ENCODE results near the gene AEBP1. TPM values are rescaled to one million over a fixed set of nuclear protein-coding genes. Genes with fewer than 3 reads are reported as not detected.

Gene AEBP1
- total and polyA plus RNA-seq, 2 experiments from 2014 or later: 15.1 to 42.0 TPM

GRCh38 chr7:44081266-44081748 lies 22.8 kb upstream of the AEBP1 start:
- Mint-ChIP-seq H3K4me3 (peak overlapping the region; percentile 80), H3K27me3 (ENCODE audit: insufficient read depth, low read depth, poor library complexity) (peaks cover 29% of the 10 kb centered on the region), H3K36me3 (ENCODE audit: low read depth) (peaks cover 25% of the 10 kb centered on the region), H3K4me1 (peaks cover 17% of the 10 kb centered on the region), H3K27ac (no peak overlapping the region), H3K9me3 (no peaks in the 10 kb centered on the region)
- Histone ChIP-seq H2AFZ (no peak overlapping the region), H3K36me3 (ENCODE audit: insufficient read depth) (no peaks in the 10 kb centered on the region), H3K4me3 (peak overlapping the region; percentile 94; the same call in 1 of the 2 replicates), H3K4me2 (peak overlapping the region; percentile 95), H3F3A (replicated peaks; ENCODE audit: low read depth) (no peaks in the 10 kb centered on the region; the same call in 1 of the 2 replicates), H3K27ac (ENCODE audit: low read depth) (no peak overlapping the region), H3K27me3 (ENCODE audit: insufficient read depth) (peaks cover 4% of the 10 kb centered on the region; the same call in 1 of the 2 replicates), H4K20me1 (replicated peaks; ENCODE audit: insufficient read depth) (no peaks in the 10 kb centered on the region), H3K4me1 (ENCODE audit: insufficient read depth) (peaks cover 7% of the 10 kb centered on the region), H3K9me2 (ENCODE audit: insufficient read depth) (no peaks in the 10 kb centered on the region), H3K79me2 (replicated peaks; ENCODE audit: insufficient read depth) (no peaks in the 10 kb centered on the region)
- ATAC-seq (no peak), DNase-seq (ENCODE audit: low spot score) (no peak)
- TF ChIP-seq ZNF114 (CRISPR knock-in tag; IDR thresholded peaks at IDR 0.05): no peak
- TF ChIP-seq ZNF462 (CRISPR knock-in tag; IDR thresholded peaks at IDR 0.05): no peak
- no peak for TF ChIP-seq REST (IDR thresholded peaks at IDR 0.05; ENCODE audit: unreplicated experiment)
- TF ChIP-seq CTCF (conservative IDR thresholded peaks at IDR 0.05; ENCODE audit: low read depth in 2 of 2): no peak
- TF ChIP-seq EZH2phosphoT487 (IDR thresholded peaks at IDR 0.05; ENCODE audit: unreplicated experiment): no peak
- TF ChIP-seq EZH2 (IDR thresholded peaks at IDR 0.05; ENCODE audit: low read depth, unreplicated experiment): no peak
- TF ChIP-seq CREB1 (CRISPR knock-in tag; IDR thresholded peaks at IDR 0.05; ENCODE audit: low read depth): no peak
- no peak for TF ChIP-seq POLR2AphosphoS5 (IDR thresholded peaks at IDR 0.05; ENCODE audit: low read depth)
- TF ChIP-seq STAT1 (IDR thresholded peaks at IDR 0.05; ENCODE audit: unreplicated experiment): no peak
- TF ChIP-seq JUNB (IDR thresholded peaks at IDR 0.05; ENCODE audit: unreplicated experiment): no peak
- TF ChIP-seq NANOG (IDR thresholded peaks at IDR 0.05; ENCODE audit: borderline replicate concordance): no peak
- TF ChIP-seq ZNF331 (CRISPR knock-in tag; IDR thresholded peaks at IDR 0.05; ENCODE audit: low read depth): no peak
- TF ChIP-seq ETS1 (IDR thresholded peaks at IDR 0.05): no peak
